Esophagus muscularis mucosa (tissue), 4 donors: ENCODE results near the gene SRP68. TPM values are rescaled to one million over a fixed set of nuclear protein-coding genes. Genes with fewer than 3 reads are reported as not detected.

Experiments
- DNase-seq: peaks from one replicate; pipeline ENCODE4 v3.0.0-alpha.2; 2017; ENCODE audit errors: extremely low spot score
- H3K27ac ChIP-seq, 4 donors: fragments of 200-600 bp; sonication (generic); replicated peaks in 1 of 4; 1 replicate in 3 of 4; 2 replicates in 1 of 4; pipeline ENCODE4 v1.5.1; 2016 to 2019; ENCODE audit warnings: mild to moderate bottlenecking in 1 of 4
- H3K27me3 ChIP-seq, 4 donors: fragments of 200-600 bp; sonication (generic); one replicate each; pipeline versions ENCODE4 v1.5.1 to v1.6.0; 2016 to 2019
- H3K36me3 ChIP-seq, 4 donors: fragments of 200-600 bp; sonication (generic); one replicate each; pipeline ENCODE4 v1.5.1; 2016 to 2019
- H3K4me1 ChIP-seq, 4 donors: fragments of 200-600 bp; sonication (generic); one replicate each; pipeline ENCODE4 v1.5.1; 2016 to 2019
- H3K4me3 ChIP-seq, 4 donors: fragments of 200-600 bp; sonication (generic); 1 replicate in 2 of 4; 2 replicates in 2 of 4; pipeline ENCODE4 v1.5.1; 2016 to 2019; ENCODE audit warnings: mild to moderate bottlenecking in 4 of 4, moderate library complexity in 1 of 4
- H3K9me3 ChIP-seq, 4 donors: fragments of 200-600 bp; sonication (generic); 1 replicate in 3 of 4; 2 replicates in 1 of 4; pipeline ENCODE4 v1.5.1; 2016 to 2019
- CTCF ChIP-seq, 3 experiments: fragments of 200-600 bp in 2 of 3; fragments of 450-650 bp in 1 of 3; sonication (generic) in 2 of 3; IDR thresholded peaks; one replicate each; pipeline ENCODE4 v1.5.1; 2017 to 2019; ENCODE audit warnings: antibody characterized with exemption in 3 of 3, mild to moderate bottlenecking in 2 of 3, moderate library complexity in 1 of 3
- EP300 ChIP-seq: sonication (generic); formaldehyde crosslinking; IDR thresholded peaks from one replicate; pipeline ENCODE4 v1.6.1; 2017; ENCODE audit warnings: antibody characterized with exemption
- POLR2A ChIP-seq: fragments of 450-650 bp; IDR thresholded peaks from one replicate; pipeline ENCODE4 v1.6.1; 2017; ENCODE audit warnings: antibody characterized with exemption, moderate library complexity, mild to moderate bottlenecking, low read depth
- POLR2AphosphoS5 ChIP-seq, 2 donors: sonication (generic); formaldehyde crosslinking; IDR thresholded peaks; one replicate each; pipeline ENCODE4 v1.6.1; 2017; ENCODE audit warnings: antibody characterized with exemption in 2 of 2
- WGBS: methylation state at CpG from one replicate; pipeline ENCODE4 v1.1.5; 2018; 5-methylcytosine and 5-hydroxymethylcytosine counted together
- intact Hi-C: fragments of 100-400 bp; cut with DNase I; formaldehyde crosslinking; loops from one replicate; pipeline ENCODE4 v1.15.1; 2023
- total RNA-seq, 4 donors: library from RNA; depleted of rRNA; stranded (reverse); fragments of >200 nt; gene quantifications; one replicate each; pipeline versions ENCODE4 v1.1.0 to v1.2.1, GENCODE V29; 2016

SRP68 gene
- total RNA-seq, 4 donors from 2014 or later, result 41.9 to 56.9 (median 50.0) TPM

GRCh38 chr17:76104140-76104895, 32.0 kb upstream of the SRP68 start:
- Histone ChIP-seq H3K4me1 (peaks cover 18 to 31% (median 24%) of the 10 kb centered on the region in 4 donors), H3K9me3 (no peaks in the 10 kb centered on the region), H3K27ac (peak overlapping the region; percentile 79 to 85 (median 81)), H3K36me3 (peaks cover 14 to 30% (median 27%) of the 10 kb centered on the region in 4 donors), H3K4me3 (peak overlapping the region; percentile 67 to 90 (median 82)), H3K27me3 (no peaks in the 10 kb centered on the region)
- WGBS, result 85% methylated on average over 28 of the region's 29 CpGs
- intact Hi-C loops, result no loop called here
- TF ChIP-seq POLR2A (no peak), EP300 (no peak), CTCF (IDR thresholded peaks at IDR 0.05) (no peak), POLR2AphosphoS5 (IDR thresholded peaks at IDR 0.05) (no peak)
- DNase-seq, result no peak

GRCh38 chr17:76103274-76104139, 31.2 kb upstream of the SRP68 start, which contains the start of gene EXOC7:
Gene EXOC7 (minus strand): TSS chr17:76103787. CDS start chr17:76103692, 95 bp downstream.
- H3K36me3 ChIP-seq, result peaks cover 14 to 34% (median 31%) of the 10 kb centered on the region in 4 donors
- H3K4me1 ChIP-seq, result peaks cover 18 to 31% (median 24%) of the 10 kb centered on the region in 4 donors
- TF ChIP-seq EP300 (no peak), POLR2A (no peak), POLR2AphosphoS5 (IDR thresholded peaks at IDR 0.05) (peak; percentile 77 to 94), CTCF (IDR thresholded peaks at IDR 0.05) (peak in 1 of 3 experiments; percentile 30)
- peak within 1 kb of the TSS; percentile 67 to 90 (median 82) for H3K4me3 ChIP-seq
- H3K27ac ChIP-seq, result peak within 1 kb of the TSS; percentile 79 to 85 (median 81)
- intact Hi-C loops, result no loop called here
- DNase-seq, result peak; percentile 95
- H3K9me3 ChIP-seq, result no peaks in the 10 kb centered on the region
- 6% methylated on average over 40 of the region's 55 CpGs for WGBS
- no peaks in the 10 kb centered on the region for H3K27me3 ChIP-seq

- H3K27ac ChIP-seq, result peak overlapping the region; percentile 79 to 85 (median 81)
- intact Hi-C loops, result no loop called here
- no peaks in the 10 kb centered on the region for H3K9me3 ChIP-seq
- no peaks in the 10 kb centered on the region for H3K27me3 ChIP-seq
- no peak for DNase-seq
- TF ChIP-seq EP300 (no peak), POLR2A (no peak), CTCF (IDR thresholded peaks at IDR 0.05) (no peak), POLR2AphosphoS5 (IDR thresholded peaks at IDR 0.05) (no peak)
- H3K36me3 ChIP-seq, result peaks cover 16 to 40% (median 36%) of the 10 kb centered on the region in 4 donors
- H3K4me3 ChIP-seq, result peak overlapping the region; percentile 67 to 90 (median 82)
- peaks cover 18 to 31% (median 24%) of the 10 kb centered on the region in 4 donors for H3K4me1 ChIP-seq
- 0% methylated on average over 4 of the region's 4 CpGs for WGBS
Observed at GRCh38 chr17:76102944-76103273, 30.6 kb upstream of the SRP68 start.

- intact Hi-C loops, result no loop called here
- no peak for DNase-seq
- Histone ChIP-seq H3K4me3 (no peak overlapping the region), H3K9me3 (no peaks in the 10 kb centered on the region), H3K27ac (no peak overlapping the region), H3K4me1 (peaks cover 8 to 18% (median 14%) of the 10 kb centered on the region in 4 donors), H3K27me3 (no peaks in the 10 kb centered on the region), H3K36me3 (peaks cover 61 to 91% (median 85%) of the 10 kb centered on the region in 4 donors)
- TF ChIP-seq POLR2A (no peak), POLR2AphosphoS5 (IDR thresholded peaks at IDR 0.05) (no peak), EP300 (no peak), CTCF (IDR thresholded peaks at IDR 0.05) (no peak)
- 91% methylated on average over 19 of the region's 19 CpGs for WGBS
Observed at GRCh38 chr17:76097716-76098295, 25.5 kb upstream of the SRP68 start.
